Liver (tissue), 9 donors: ENCODE data around the gene GLP2R. TPM values are rescaled to one million over a fixed set of nuclear protein-coding genes. Genes with fewer than 3 reads are reported as not detected.
A peak's percentile ranks its signal among the peaks of the same experiment; 100 is the strongest.

Source experiments
- DNase-seq: peaks from one replicate; pipeline ENCODE4 v3.0.0-alpha.2; 2017; ENCODE audit warnings: low spot score
- H3K27ac ChIP-seq, 2 donors: one replicate each; pipeline ENCODE4 v1.7.0; 2013; ENCODE audit warnings: inconsistent platforms in 2 of 2, low read length in 2 of 2, control low read depth in 1 of 2, low read depth in 1 of 2, mild to moderate bottlenecking in 1 of 2
- H3K27me3 ChIP-seq, 4 donors: one replicate each; pipeline versions ENCODE4 v1.6.1 to v1.7.0; 2013; ENCODE audit warnings: low read length in 3 of 4, inconsistent platforms in 1 of 4, mild to moderate bottlenecking in 1 of 4, moderate library complexity in 1 of 4; ENCODE audit not compliant: control insufficient read depth in 4 of 4, insufficient read depth in 4 of 4
- H3K36me3 ChIP-seq, 4 donors: one replicate each; pipeline versions ENCODE4 v1.6.1 to v1.7.0; 2013; ENCODE audit warnings: low read length in 3 of 4, mild to moderate bottlenecking in 3 of 4, low read depth in 1 of 4, moderate library complexity in 1 of 4; ENCODE audit not compliant: control insufficient read depth in 4 of 4, insufficient read depth in 3 of 4
- H3K4me1 ChIP-seq, 4 donors: one replicate each; pipeline versions ENCODE4 v1.6.1 to v1.7.0; 2013; ENCODE audit warnings: low read length in 3 of 4, mild to moderate bottlenecking in 3 of 4, moderate library complexity in 1 of 4; ENCODE audit not compliant: control insufficient read depth in 4 of 4, insufficient read depth in 4 of 4
- H3K4me3 ChIP-seq, 3 donors: one replicate each; pipeline versions ENCODE4 v1.6.1 to v1.7.0; 2013; ENCODE audit warnings: low read length in 3 of 3, control low read depth in 1 of 3, low read depth in 1 of 3, mild to moderate bottlenecking in 1 of 3
- H3K9ac ChIP-seq, 2 donors: one replicate each; pipeline ENCODE4 v1.7.0; 2013; ENCODE audit warnings: low read length in 2 of 2, mild to moderate bottlenecking in 2 of 2, moderate library complexity in 2 of 2, control low read depth in 1 of 2, low read depth in 1 of 2
- H3K9me3 ChIP-seq, 4 donors: one replicate each; pipeline versions ENCODE4 v1.6.1 to v1.7.0; 2013; ENCODE audit warnings: low read length in 3 of 4; ENCODE audit not compliant: control insufficient read depth in 4 of 4
- ATF3 ChIP-seq: IDR thresholded peaks from 2 replicates; pipeline ENCODE4 v1.6.1; 2016; ENCODE audit warnings: antibody characterized with exemption
- EGR1 ChIP-seq, 2 donors: IDR thresholded peaks; 2 replicates each; pipeline ENCODE4 v1.6.1; 2016 to 2018; ENCODE audit warnings: antibody characterized with exemption in 2 of 2, low read depth in 2 of 2
- FOXA1 ChIP-seq: IDR thresholded peaks from 2 replicates; pipeline ENCODE4 v1.6.1; 2016; ENCODE audit warnings: antibody characterized with exemption
- GABPA ChIP-seq, 2 donors: IDR thresholded peaks in 1 of 2; conservative IDR thresholded peaks in 1 of 2; 2 replicates each; pipeline ENCODE4 v1.6.1; 2016; ENCODE audit warnings: antibody characterized with exemption in 2 of 2, mild to moderate bottlenecking in 1 of 2, moderate library complexity in 1 of 2
- HNF4A ChIP-seq, 2 donors: conservative IDR thresholded peaks; 2 replicates each; pipeline ENCODE4 v1.6.1; 2016; ENCODE audit warnings: antibody characterized with exemption in 2 of 2, mild to moderate bottlenecking in 2 of 2
- HNF4G ChIP-seq: IDR thresholded peaks from 2 replicates; pipeline ENCODE4 v1.6.1; 2016; ENCODE audit warnings: antibody characterized with exemption
- JUND ChIP-seq, 2 donors: IDR thresholded peaks; 2 replicates each; pipeline ENCODE4 v1.6.1; 2016; ENCODE audit warnings: antibody characterized with exemption in 2 of 2
- NR2F2 ChIP-seq: IDR thresholded peaks from 2 replicates; pipeline ENCODE4 v1.6.1; 2016; ENCODE audit warnings: antibody characterized with exemption
- RAD21 ChIP-seq, 2 donors: IDR thresholded peaks; 2 replicates each; pipeline ENCODE4 v1.6.1; 2016; ENCODE audit warnings: antibody characterized with exemption in 2 of 2, mild to moderate bottlenecking in 2 of 2
- RXRA ChIP-seq, 2 donors: IDR thresholded peaks; 2 replicates each; pipeline ENCODE4 v1.6.1; 2017 to 2018; ENCODE audit warnings: antibody characterized with exemption in 2 of 2, mild to moderate bottlenecking in 1 of 2
- YY1 ChIP-seq: IDR thresholded peaks from 2 replicates; pipeline ENCODE4 v1.6.1; 2016; ENCODE audit warnings: antibody characterized with exemption, mild to moderate bottlenecking
- WGBS: extraction: QIAGEN DNeasy Blood & Tissue Kit; methylation state at CpG from one replicate; pipeline ENCODE4 v1.1.7; 2013; 5-methylcytosine and 5-hydroxymethylcytosine counted together
- polyA plus RNA-seq, 2 donors: library from polyadenylated mRNA; stranded (reverse) in 1 of 2; unstranded in 1 of 2; fragments of 200-250 nt in 1 of 2; fragments of >200 nt in 1 of 2; fragmentation: Nextera tagmentation in 1 of 2; extraction: Ambion mirVana in 1 of 2; gene quantifications; one replicate each; pipeline versions ENCODE4 v1.2.1 to v1.2.3, GENCODE V29; 2013 to 2015
- total RNA-seq, 2 donors: library from RNA; depleted of rRNA; stranded (reverse); fragments of >200 nt; gene quantifications; one replicate each; pipeline ENCODE4 v1.2.3, GENCODE V29; 2014
- TF ChIP-seq, protein P1 (sequence below): fragments of 150-350 bp; IDR thresholded peaks from 2 replicates; pipeline ENCODE4 v1.5.1; 2017; ENCODE audit warnings: improper control_type of control experiment, low read depth, low read length; ENCODE audit not compliant: missing input control
- TF ChIP-seq, protein P2 (sequence below): IDR thresholded peaks from 2 replicates; pipeline ENCODE4 v1.6.1; 2016; ENCODE audit warnings: antibody characterized with exemption, mild to moderate bottlenecking
- donor health status: healthy.
- donor health status: healthy.
- donor health status: healthy.
- donor health status: healthy.
- donor health status: healthy.

Gene GLP2R
- total and polyA plus RNA-seq, 4 donors, result 0.39 to 1.4 (median 0.58) TPM

- no peak for DNase-seq
- no peak overlapping the region for H3K4me3 ChIP-seq
- no peak for TF ChIP-seq HNF4G
- TF ChIP-seq HNF4A (conservative IDR thresholded peaks at IDR 0.05), result no peak
- TF ChIP-seq YY1, result no peak
- no peak for TF ChIP-seq EGR1 (IDR thresholded peaks at IDR 0.05; ENCODE audit: low read depth in 2 of 2)
- TF ChIP-seq, protein P1, sequence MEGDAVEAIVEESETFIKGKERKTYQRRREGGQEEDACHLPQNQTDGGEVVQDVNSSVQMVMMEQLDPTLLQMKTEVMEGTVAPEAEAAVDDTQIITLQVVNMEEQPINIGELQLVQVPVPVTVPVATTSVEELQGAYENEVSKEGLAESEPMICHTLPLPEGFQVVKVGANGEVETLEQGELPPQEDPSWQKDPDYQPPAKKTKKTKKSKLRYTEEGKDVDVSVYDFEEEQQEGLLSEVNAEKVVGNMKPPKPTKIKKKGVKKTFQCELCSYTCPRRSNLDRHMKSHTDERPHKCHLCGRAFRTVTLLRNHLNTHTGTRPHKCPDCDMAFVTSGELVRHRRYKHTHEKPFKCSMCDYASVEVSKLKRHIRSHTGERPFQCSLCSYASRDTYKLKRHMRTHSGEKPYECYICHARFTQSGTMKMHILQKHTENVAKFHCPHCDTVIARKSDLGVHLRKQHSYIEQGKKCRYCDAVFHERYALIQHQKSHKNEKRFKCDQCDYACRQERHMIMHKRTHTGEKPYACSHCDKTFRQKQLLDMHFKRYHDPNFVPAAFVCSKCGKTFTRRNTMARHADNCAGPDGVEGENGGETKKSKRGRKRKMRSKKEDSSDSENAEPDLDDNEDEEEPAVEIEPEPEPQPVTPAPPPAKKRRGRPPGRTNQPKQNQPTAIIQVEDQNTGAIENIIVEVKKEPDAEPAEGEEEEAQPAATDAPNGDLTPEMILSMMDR, result no peak
- TF ChIP-seq RXRA (IDR thresholded peaks at IDR 0.05), result no peak
- no peak for TF ChIP-seq NR2F2
- TF ChIP-seq, protein P2, sequence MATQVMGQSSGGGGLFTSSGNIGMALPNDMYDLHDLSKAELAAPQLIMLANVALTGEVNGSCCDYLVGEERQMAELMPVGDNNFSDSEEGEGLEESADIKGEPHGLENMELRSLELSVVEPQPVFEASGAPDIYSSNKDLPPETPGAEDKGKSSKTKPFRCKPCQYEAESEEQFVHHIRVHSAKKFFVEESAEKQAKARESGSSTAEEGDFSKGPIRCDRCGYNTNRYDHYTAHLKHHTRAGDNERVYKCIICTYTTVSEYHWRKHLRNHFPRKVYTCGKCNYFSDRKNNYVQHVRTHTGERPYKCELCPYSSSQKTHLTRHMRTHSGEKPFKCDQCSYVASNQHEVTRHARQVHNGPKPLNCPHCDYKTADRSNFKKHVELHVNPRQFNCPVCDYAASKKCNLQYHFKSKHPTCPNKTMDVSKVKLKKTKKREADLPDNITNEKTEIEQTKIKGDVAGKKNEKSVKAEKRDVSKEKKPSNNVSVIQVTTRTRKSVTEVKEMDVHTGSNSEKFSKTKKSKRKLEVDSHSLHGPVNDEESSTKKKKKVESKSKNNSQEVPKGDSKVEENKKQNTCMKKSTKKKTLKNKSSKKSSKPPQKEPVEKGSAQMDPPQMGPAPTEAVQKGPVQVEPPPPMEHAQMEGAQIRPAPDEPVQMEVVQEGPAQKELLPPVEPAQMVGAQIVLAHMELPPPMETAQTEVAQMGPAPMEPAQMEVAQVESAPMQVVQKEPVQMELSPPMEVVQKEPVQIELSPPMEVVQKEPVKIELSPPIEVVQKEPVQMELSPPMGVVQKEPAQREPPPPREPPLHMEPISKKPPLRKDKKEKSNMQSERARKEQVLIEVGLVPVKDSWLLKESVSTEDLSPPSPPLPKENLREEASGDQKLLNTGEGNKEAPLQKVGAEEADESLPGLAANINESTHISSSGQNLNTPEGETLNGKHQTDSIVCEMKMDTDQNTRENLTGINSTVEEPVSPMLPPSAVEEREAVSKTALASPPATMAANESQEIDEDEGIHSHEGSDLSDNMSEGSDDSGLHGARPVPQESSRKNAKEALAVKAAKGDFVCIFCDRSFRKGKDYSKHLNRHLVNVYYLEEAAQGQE, result no peak
- TF ChIP-seq GABPA (IDR thresholded peaks at IDR 0.05 in 1 of 2, conservative IDR thresholded peaks at IDR 0.05 in 1 of 2), result no peak
- no peak for TF ChIP-seq FOXA1
- H3K4me1 ChIP-seq, result no peaks in the 10 kb centered on the region
- no peak overlapping the region for H3K27ac ChIP-seq
- no peaks in the 10 kb centered on the region for H3K27me3 ChIP-seq
- no peaks in the 10 kb centered on the region for H3K9me3 ChIP-seq
- H3K9ac ChIP-seq, result no peak overlapping the region
- no peaks in the 10 kb centered on the region for H3K36me3 ChIP-seq
- WGBS, result 75% methylated on average over 13 of the region's 13 CpGs
Measured at GRCh38 chr17:9897372-9897968, 71.7 kb downstream of the GLP2R start.

GRCh38 chr17:9898812-9899211, 73.1 kb downstream of the GLP2R start:
- TF ChIP-seq JUND (IDR thresholded peaks at IDR 0.05) (no peak), RAD21 (IDR thresholded peaks at IDR 0.05) (no peak)
- WGBS, result 91% methylated on average over 8 of the region's 8 CpGs
- H3K9ac ChIP-seq, result no peak overlapping the region
- H3K4me1 ChIP-seq, result no peaks in the 10 kb centered on the region
- DNase-seq, result no peak
- H3K27ac ChIP-seq, result no peak overlapping the region
- no peaks in the 10 kb centered on the region for H3K27me3 ChIP-seq
- H3K36me3 ChIP-seq, result no peaks in the 10 kb centered on the region
- no peak overlapping the region for H3K4me3 ChIP-seq
- H3K9me3 ChIP-seq, result no peaks in the 10 kb centered on the region

DNA sequence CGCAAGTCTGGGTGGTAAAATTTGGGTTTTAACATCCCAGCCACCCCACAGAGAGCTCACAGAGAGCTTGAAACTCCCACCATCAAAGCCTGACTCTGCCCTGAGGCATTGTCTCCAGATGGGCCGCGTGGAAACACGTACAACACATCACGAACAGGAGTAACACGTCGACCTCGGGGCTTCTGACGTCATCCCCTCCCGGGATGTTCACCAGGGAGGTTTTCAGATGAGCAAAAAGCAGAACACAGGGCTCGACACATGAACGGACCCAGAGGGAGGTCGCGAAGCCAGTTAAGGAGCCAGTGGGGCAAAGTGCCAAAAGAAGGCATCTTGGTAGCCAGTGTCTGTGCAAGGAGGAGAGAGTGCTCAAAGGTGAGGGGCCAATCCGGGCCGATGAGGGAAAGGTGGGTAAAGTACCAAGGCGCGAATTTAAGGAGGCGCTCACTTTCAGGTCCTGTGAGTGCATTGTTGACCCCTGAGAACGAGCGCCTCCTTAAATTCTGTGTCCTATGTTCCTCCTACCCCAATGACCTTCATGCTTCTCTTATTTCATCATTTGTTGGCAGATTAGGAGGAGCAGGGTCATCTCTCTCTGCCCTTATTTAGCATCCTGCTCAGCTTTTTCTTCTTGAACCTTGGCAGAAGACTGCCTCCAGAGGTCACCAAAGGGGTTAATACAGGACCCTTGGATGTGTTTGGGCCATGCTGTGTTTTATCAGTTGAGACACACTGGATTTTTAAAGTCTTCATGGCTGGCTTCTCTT, 73.7 kb downstream of the GLP2R start:
- Histone ChIP-seq H3K4me1 (no peaks in the 10 kb centered on the region), H3K9ac (no peak overlapping the region), H3K27me3 (no peaks in the 10 kb centered on the region), H3K4me3 (no peak overlapping the region), H3K9me3 (no peaks in the 10 kb centered on the region), H3K27ac (no peak overlapping the region), H3K36me3 (no peaks in the 10 kb centered on the region)
- TF ChIP-seq RAD21 (IDR thresholded peaks at IDR 0.05) (no peak), HNF4A (conservative IDR thresholded peaks at IDR 0.05) (no peak), RXRA (IDR thresholded peaks at IDR 0.05) (peak; percentile 26 to 31), JUND (IDR thresholded peaks at IDR 0.05) (no peak), NR2F2 (peak; percentile 96), ATF3 (no peak)
- 75% methylated on average over 21 of the region's 21 CpGs for WGBS
- DNase-seq, result no peak
